DND-41 (cell line): Measurements from ENCODE around the gene GSC2.

Source experiments
- ATAC-seq: fragments of 200-7000 bp; cut with Tn5 transposase; 3 replicates; pipeline ENCODE4 v1.9.1; 2021; ENCODE audit warnings: low read depth; ENCODE audit not compliant: insufficient read depth
- DNase-seq: peaks from one replicate; pipeline ENCODE4 v3.0.0-alpha.2; 2020
- H2AFZ ChIP-seq: 2 replicates; pipeline ENCODE4 v1.6.0; 2012; ENCODE audit warnings: low read depth, low read length
- H3K27ac ChIP-seq: 2 replicates; pipeline ENCODE4 v1.5.1; 2012; ENCODE audit warnings: low read length, inconsistent platforms
- H3K27me3 ChIP-seq: fragments of 200-600 bp; sonication (generic); 2 replicates; pipeline ENCODE4 v1.6.0; 2012; ENCODE audit warnings: low read length, mild to moderate bottlenecking, inconsistent platforms; ENCODE audit not compliant: insufficient read depth, poor library complexity
- H3K36me3 ChIP-seq: 2 replicates; pipeline ENCODE4 v1.5.1; 2012; ENCODE audit warnings: low read length, inconsistent platforms; ENCODE audit not compliant: insufficient read depth
- H3K4me1 ChIP-seq: 2 replicates; pipeline ENCODE4 v1.5.1; 2012; ENCODE audit warnings: mild to moderate bottlenecking, low read length; ENCODE audit not compliant: insufficient read depth
- H3K4me2 ChIP-seq: 2 replicates; pipeline ENCODE4 v1.6.0; 2012; ENCODE audit warnings: mild to moderate bottlenecking, moderate library complexity, low read length, inconsistent platforms; ENCODE audit not compliant: insufficient read depth
- H3K4me3 ChIP-seq, 2 experiments: fragments of 200-600 bp in 1 of 2; shearing (Covaris generic) in 1 of 2; 2 replicates each; pipeline ENCODE4 v1.5.1; 2012 to 2016; ENCODE audit warnings: inconsistent platforms in 2 of 2, low read length in 2 of 2, mild to moderate bottlenecking in 2 of 2, low read depth in 1 of 2, moderate library complexity in 1 of 2
- H3K79me2 ChIP-seq: 2 replicates; pipeline ENCODE4 v1.6.0; 2012; ENCODE audit warnings: low read length, inconsistent platforms; ENCODE audit not compliant: insufficient read depth
- H3K9ac ChIP-seq: 2 replicates; pipeline ENCODE4 v1.6.0; 2012; ENCODE audit warnings: low read depth, mild to moderate bottlenecking, inconsistent platforms, low read length, moderate library complexity
- H3K9me3 ChIP-seq: 2 replicates; pipeline ENCODE4 v1.5.1; 2012; ENCODE audit warnings: low read length, moderate library complexity, mild to moderate bottlenecking, inconsistent platforms; ENCODE audit not compliant: insufficient read depth, severe bottlenecking
- H4K20me1 ChIP-seq: 2 replicates; pipeline ENCODE4 v1.6.0; 2012; ENCODE audit warnings: low read length; ENCODE audit not compliant: insufficient read depth
- EZH2 ChIP-seq: IDR thresholded peaks from 3 replicates; pipeline ENCODE4 v1.6.1; 2012; ENCODE audit warnings: borderline replicate concordance, low read depth, mild to moderate bottlenecking, moderate library complexity, low read length, inconsistent platforms; ENCODE audit not compliant: severe bottlenecking
- TF ChIP-seq, protein P1 (sequence below): IDR thresholded peaks from 2 replicates; pipeline ENCODE4 v1.5.1; 2012; ENCODE audit warnings: borderline replicate concordance, low read length, moderate library complexity, mild to moderate bottlenecking; ENCODE audit not compliant: poor library complexity, severe bottlenecking; ENCODE audit errors: extremely low read depth

Gene GSC2

DNA sequence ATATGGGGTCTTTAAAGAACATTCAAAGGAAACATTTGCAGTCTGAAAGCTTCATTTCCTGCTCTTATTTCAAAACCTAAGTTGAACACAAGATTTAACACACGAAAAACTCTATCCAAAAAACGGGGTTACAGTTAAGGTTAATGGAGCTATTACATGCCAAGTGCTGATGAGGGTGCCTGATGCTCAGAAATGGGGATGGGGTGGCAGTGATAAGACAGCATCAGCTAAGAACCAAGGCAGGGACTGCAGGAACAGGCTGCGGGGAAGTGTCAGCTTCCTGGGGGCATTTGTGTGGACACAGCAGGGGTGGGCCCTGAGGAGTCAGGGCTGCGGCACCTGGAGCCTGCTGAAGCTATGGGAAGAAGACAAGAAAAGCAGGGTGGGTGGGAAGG lies 40.0 kb downstream of the GSC2 start:
- H3K27me3 ChIP-seq: no peaks in the 10 kb centered on the region
- no peak overlapping the region for H2AFZ ChIP-seq
- peaks cover 72% of the 10 kb centered on the region for H4K20me1 ChIP-seq
- ATAC-seq (no peak; the same call in 2 of the 3 replicates), DNase-seq (no peak)
- TF ChIP-seq, protein P1, sequence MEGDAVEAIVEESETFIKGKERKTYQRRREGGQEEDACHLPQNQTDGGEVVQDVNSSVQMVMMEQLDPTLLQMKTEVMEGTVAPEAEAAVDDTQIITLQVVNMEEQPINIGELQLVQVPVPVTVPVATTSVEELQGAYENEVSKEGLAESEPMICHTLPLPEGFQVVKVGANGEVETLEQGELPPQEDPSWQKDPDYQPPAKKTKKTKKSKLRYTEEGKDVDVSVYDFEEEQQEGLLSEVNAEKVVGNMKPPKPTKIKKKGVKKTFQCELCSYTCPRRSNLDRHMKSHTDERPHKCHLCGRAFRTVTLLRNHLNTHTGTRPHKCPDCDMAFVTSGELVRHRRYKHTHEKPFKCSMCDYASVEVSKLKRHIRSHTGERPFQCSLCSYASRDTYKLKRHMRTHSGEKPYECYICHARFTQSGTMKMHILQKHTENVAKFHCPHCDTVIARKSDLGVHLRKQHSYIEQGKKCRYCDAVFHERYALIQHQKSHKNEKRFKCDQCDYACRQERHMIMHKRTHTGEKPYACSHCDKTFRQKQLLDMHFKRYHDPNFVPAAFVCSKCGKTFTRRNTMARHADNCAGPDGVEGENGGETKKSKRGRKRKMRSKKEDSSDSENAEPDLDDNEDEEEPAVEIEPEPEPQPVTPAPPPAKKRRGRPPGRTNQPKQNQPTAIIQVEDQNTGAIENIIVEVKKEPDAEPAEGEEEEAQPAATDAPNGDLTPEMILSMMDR: no peak
- no peak for TF ChIP-seq EZH2
- H3K36me3 ChIP-seq: peaks cover 12% of the 10 kb centered on the region; the same call in 1 of the 2 replicates
- H3K79me2 ChIP-seq: peaks cover 94% of the 10 kb centered on the region
- H3K9me3 ChIP-seq: no peaks in the 10 kb centered on the region
- H3K4me3 ChIP-seq: peak overlapping the region in 1 of 2 experiments; percentile 45; a peak in 2 of 4 replicates
- H3K4me1 ChIP-seq: peaks cover 30% of the 10 kb centered on the region
- peak overlapping the region; percentile 33 for H3K9ac ChIP-seq
- H3K4me2 ChIP-seq: peak overlapping the region; percentile 64
- H3K27ac ChIP-seq: peak overlapping the region; percentile 71

DNA sequence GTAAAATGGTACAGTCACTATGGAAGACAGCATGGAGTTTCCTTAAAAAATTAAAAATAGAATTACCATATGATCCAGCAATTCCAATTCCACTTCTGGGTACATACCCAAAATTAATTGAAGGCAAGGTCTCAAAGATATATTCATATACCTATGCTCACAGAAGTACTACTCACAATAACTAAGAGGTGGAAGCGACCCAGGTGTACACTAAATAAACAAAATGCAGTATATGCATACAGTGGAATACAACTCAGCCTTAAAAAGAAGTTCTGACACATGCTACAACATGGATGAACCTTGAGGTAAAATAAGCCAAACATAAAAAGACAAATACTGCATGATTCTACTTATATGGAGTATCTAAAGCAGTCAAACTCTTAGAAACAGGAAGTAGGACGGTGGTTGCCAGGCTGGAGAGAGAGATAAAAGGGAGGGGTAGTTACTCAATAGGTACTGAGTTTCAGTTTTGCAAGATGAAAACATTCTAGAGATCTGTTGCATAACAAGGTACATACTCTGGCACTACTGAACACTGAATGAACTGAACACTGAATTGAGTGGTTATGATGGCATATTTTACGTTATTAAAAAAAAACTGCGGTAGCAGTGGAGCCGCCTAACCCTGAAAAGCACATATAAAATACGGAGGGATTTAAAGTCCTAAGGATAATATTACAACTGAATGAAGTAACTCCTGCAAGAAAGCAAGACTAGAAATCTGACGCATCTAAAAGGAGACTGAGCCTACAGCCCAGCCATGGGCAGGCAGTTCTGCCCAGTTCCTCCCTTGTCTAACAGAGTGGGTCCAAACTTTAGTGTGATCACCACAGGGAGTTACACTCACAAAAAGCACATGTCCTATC lies 40.7 kb downstream of the GSC2 start:
- Histone ChIP-seq H3K4me1 (peaks cover 30% of the 10 kb centered on the region), H3K36me3 (peaks cover 12% of the 10 kb centered on the region; the same call in 1 of the 2 replicates), H3K4me3 (peak overlapping the region in 1 of 2 experiments; percentile 45; a peak in 2 of 4 replicates), H3K27ac (peak overlapping the region; percentile 71), H3K9me3 (no peaks in the 10 kb centered on the region), H3K4me2 (peak overlapping the region; percentile 64), H3K9ac (peak overlapping the region; percentile 33), H2AFZ (0 out of 2 replicates have a peak overlapping the region, but pooled peaks have one; percentile 11), H3K27me3 (no peaks in the 10 kb centered on the region), H3K79me2 (peaks cover 94% of the 10 kb centered on the region), H4K20me1 (peaks cover 71% of the 10 kb centered on the region)
- TF ChIP-seq, protein P1: no peak
- no peak for TF ChIP-seq EZH2
- DNase-seq: peak; percentile 61
- ATAC-seq: peak; percentile 96

DNA sequence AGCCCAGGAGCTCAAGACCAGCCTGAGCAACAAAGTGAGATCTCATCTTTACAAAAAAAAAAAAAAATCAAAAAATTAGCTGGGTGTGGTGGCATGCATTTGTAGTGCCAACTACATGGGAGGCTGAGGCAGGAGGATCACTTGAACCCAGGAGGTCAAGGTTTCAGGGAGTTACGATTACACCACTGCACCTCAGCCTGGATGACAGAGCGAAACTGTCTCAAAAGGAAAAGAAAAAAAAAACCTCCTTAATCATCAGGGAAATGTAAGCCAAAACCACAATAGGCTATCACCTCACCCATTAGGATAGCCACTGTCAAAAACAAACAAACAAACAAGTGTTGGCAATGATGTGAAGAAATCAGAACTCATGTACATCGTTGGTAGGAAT lies 41.3 kb downstream of the GSC2 start:
- H2AFZ ChIP-seq: no peak overlapping the region
- H3K79me2 ChIP-seq: peaks cover 94% of the 10 kb centered on the region
- no peaks in the 10 kb centered on the region for H3K9me3 ChIP-seq
- H3K4me3 ChIP-seq: no peak overlapping the region
- H3K4me1 ChIP-seq: peaks cover 30% of the 10 kb centered on the region
- H3K27ac ChIP-seq: peak overlapping the region; percentile 71
- no peak for TF ChIP-seq EZH2
- TF ChIP-seq, protein P1: no peak
- DNase-seq (no peak), ATAC-seq (no peak)
- no peak overlapping the region for H3K9ac ChIP-seq
- H3K36me3 ChIP-seq: peaks cover 12% of the 10 kb centered on the region; the same call in 1 of the 2 replicates
- H3K27me3 ChIP-seq: no peaks in the 10 kb centered on the region
- H3K4me2 ChIP-seq: peak overlapping the region; percentile 64
- H4K20me1 ChIP-seq: peaks cover 75% of the 10 kb centered on the region
